GM12878 (cell line): ENCODE measurements around the gene ZNF688. TPM values are rescaled to one million over a fixed set of nuclear protein-coding genes. Genes with fewer than 3 reads are reported as not detected.

ENCODE experiments used
- ATAC-seq: fragments of 200-7000 bp; cut with Tn5 transposase; 3 replicates; pipeline ENCODE4 v1.9.1; 2020; ENCODE audit warnings: mild to moderate bottlenecking, moderate library complexity
- BruUV-seq: library from RNA; stranded (reverse); fragments of 400-500 nt; replicated peaks from 2 replicates; lab custom pipeline; 2021; lab: Mats Ljungman, UMichigan
- CTCF ChIA-PET: fragments of 300-600 bp; sonication (Branson Sonifier 250); formaldehyde crosslinking; extraction: SDS; loops from one replicate; lab custom pipeline; 2021; ENCODE audit warnings: inconsistent platforms; lab: Yijun Ruan, JAX
- POLR2A ChIA-PET: fragments of 350-600 bp; formaldehyde crosslinking; extraction: SDS; loops from one replicate; lab custom pipeline; 2021; ENCODE audit warnings: inconsistent platforms; lab: Charles Lee
- RAD21 ChIA-PET: fragments of 300-600 bp; sonication (Branson Sonifier 250); formaldehyde crosslinking; loops from one replicate; lab custom pipeline; 2023; ENCODE audit warnings: antibody characterized with exemption; ENCODE audit not compliant: unreplicated experiment; lab: Charles Lee
- SMC1A ChIA-PET: fragments of 300-600 bp; sonication (Branson Sonifier 250); formaldehyde crosslinking; loops from one replicate; lab custom pipeline; 2023; ENCODE audit not compliant: unreplicated experiment, uncharacterized antibody; lab: Charles Lee
- DNase-seq: peaks from one replicate; pipeline ENCODE4 v3.0.0-alpha.2; 2011; ENCODE audit warnings: low read depth, low spot score
- FAIRE-seq: peaks from 3 replicates; lab custom pipeline; 2011; peaks lifted over from hg19 to GRCh38; lab: Jason Lieb, UNC
- H2AFZ ChIP-seq: 2 replicates; pipeline ENCODE4 v1.6.0; 2011; ENCODE audit warnings: low read depth, low read length, control low read depth; ENCODE audit not compliant: control insufficient read depth
- H3K27ac ChIP-seq: 2 replicates; pipeline ENCODE4 v1.5.1; 2011; ENCODE audit warnings: control low read depth; ENCODE audit not compliant: control insufficient read depth, insufficient read depth
- H3K27me3 ChIP-seq, 2 experiments: replicated peaks in 1 of 2; 2 replicates each; pipeline versions ENCODE4 v1.6.0 to v1.6.1; 2011; ENCODE audit warnings: low read length in 1 of 2; ENCODE audit not compliant: control insufficient read depth in 2 of 2, insufficient read depth in 2 of 2
- H3K36me3 ChIP-seq, 2 experiments: 2 replicates each; pipeline ENCODE4 v1.5.1; 2011; ENCODE audit warnings: low read length in 1 of 2; ENCODE audit not compliant: control insufficient read depth in 2 of 2, insufficient read depth in 2 of 2
- H3K4me1 ChIP-seq: 2 replicates; pipeline ENCODE4 v1.6.1; 2011; ENCODE audit warnings: mild to moderate bottlenecking, low read length, moderate library complexity, mixed read lengths; ENCODE audit not compliant: control insufficient read depth, insufficient read depth
- H3K4me2 ChIP-seq: 2 replicates; pipeline ENCODE4 v1.6.0; 2011; ENCODE audit warnings: control low read depth; ENCODE audit not compliant: control insufficient read depth, insufficient read depth
- H3K4me3 ChIP-seq: fragments of 200-600 bp; sonication (generic); 2 replicates; pipeline ENCODE4 v1.5.1; 2016
- H3K79me2 ChIP-seq: 2 replicates; pipeline ENCODE4 v1.6.0; 2011; ENCODE audit warnings: low read length; ENCODE audit not compliant: control insufficient read depth, insufficient read depth
- H3K9ac ChIP-seq: 2 replicates; pipeline ENCODE4 v1.8.0; 2011; ENCODE audit warnings: low read length, control low read depth, mixed read lengths; ENCODE audit not compliant: control insufficient read depth, insufficient read depth
- H3K9me3 ChIP-seq: replicated peaks from 3 replicates; pipeline ENCODE4 v1.5.1; 2011; ENCODE audit warnings: mild to moderate bottlenecking, low read length; ENCODE audit not compliant: control insufficient read depth, insufficient read depth
- H4K20me1 ChIP-seq: 2 replicates; pipeline ENCODE4 v1.6.0; 2011; ENCODE audit not compliant: control insufficient read depth, insufficient read depth
- ATF3 ChIP-seq: IDR thresholded peaks from 2 replicates; pipeline ENCODE4 v1.6.1; 2011; ENCODE audit warnings: low read depth, mild to moderate bottlenecking, low read length, moderate library complexity, borderline replicate concordance; ENCODE audit errors: extremely low read depth
- DPF2 ChIP-seq: fragments of 450-650 bp; IDR thresholded peaks from 2 replicates; pipeline ENCODE4 v1.6.1; 2017; ENCODE audit warnings: mild to moderate bottlenecking
- KLF5 ChIP-seq: fragments of 450-650 bp; IDR thresholded peaks from 2 replicates; pipeline ENCODE4 v1.6.1; 2014; ENCODE audit warnings: mild to moderate bottlenecking; ENCODE audit not compliant: partially characterized antibody
- MLLT1 ChIP-seq: fragments of 450-650 bp; IDR thresholded peaks from 2 replicates; pipeline ENCODE4 v1.6.1; 2016; ENCODE audit warnings: mild to moderate bottlenecking
- NBN ChIP-seq: fragments of 450-650 bp; IDR thresholded peaks from 2 replicates; pipeline ENCODE4 v1.6.1; 2016
- POLR2AphosphoS5 ChIP-seq: IDR thresholded peaks from 2 replicates; pipeline ENCODE4 v1.6.1; 2011; ENCODE audit warnings: mild to moderate bottlenecking, low read length, inconsistent platforms
- SPI1 ChIP-seq: IDR thresholded peaks from 2 replicates; pipeline ENCODE4 v1.6.1; 2011; ENCODE audit warnings: low read depth, mild to moderate bottlenecking, low read length, moderate library complexity, borderline replicate concordance; ENCODE audit not compliant: insufficient read depth
- TAF1 ChIP-seq: IDR thresholded peaks from 2 replicates; pipeline ENCODE4 v1.6.1; 2011; ENCODE audit warnings: mild to moderate bottlenecking, low read depth, low read length, borderline replicate concordance
- WGBS: methylation state at CpG from one replicate; pipeline ENCODE4 v1.1.6; 2016; ENCODE audit warnings: low lambda C conversion rate; ENCODE audit not compliant: insufficient replicate concordance, insufficient coverage; ENCODE audit errors: missing lambda C conversion rate; 5-methylcytosine and 5-hydroxymethylcytosine counted together
- in situ Hi-C: fragments of 300-500 bp; cut with MboI; formaldehyde crosslinking; loops from 9 replicates; pipeline ENCODE4 v1.14.3; 2018; ENCODE audit warnings: mixed read lengths
- intact Hi-C: fragments of 100-400 bp; cut with micrococcal nuclease; formaldehyde crosslinking; loops from one replicate; pipeline ENCODE4 v1.14.2; 2022; ENCODE audit not compliant: unreplicated experiment
- polyA plus RNA-seq, 11 experiments: library from polyadenylated mRNA; depleted of rRNA in 4 of 11; unstranded in 6 of 11; stranded (reverse) in 5 of 11; fragments of >200 nt; fragmentation: Nextera tagmentation in 4 of 11; fragmentation: Illumina TruSeq in 1 of 11; extraction: Ambion mirVana in 4 of 11; extraction: Trizol in 1 of 11; gene quantifications; 1 replicate in 1 of 11; 2 replicates in 10 of 11; pipeline versions ENCODE4 v1.2.1 to v1.2.3, GENCODE V29; 2011 to 2016; ENCODE audit warnings: inconsistent platforms in 2 of 11, missing spikeins in 2 of 11, low read depth in 1 of 11
- total RNA-seq, 4 experiments: library from RNA; depleted of rRNA in 3 of 4; stranded (reverse); fragments of >200 nt in 3 of 4; fragmentation: Illumina TruSeq in 1 of 4; extraction: Trizol in 1 of 4; gene quantifications; 2 replicates each; pipeline versions ENCODE4 v1.2.1 to v1.2.3, GENCODE V29; 2013 to 2021

The ZNF688 gene
- total and polyA plus RNA-seq, 10 of the 15 experiments (the other 5 are each of a cell fraction or from before 2014, with no cell fraction given), result 0.14 to 17.4 (median 10.6) TPM

- no peak for TF ChIP-seq ATF3
- peak; percentile 79 for TF ChIP-seq NBN
Measured at GRCh38 chr16:30585400-30586191, 14.1 kb upstream of the ZNF688 start, which contains the start of gene ZNF785 (continued).

GRCh38 chr16:30585022-30585399 is 13.5 kb upstream of the ZNF688 start:
- in situ Hi-C loops, result no loop called here

More at GRCh38 chr16:30585022-30585399, 13.5 kb upstream of the ZNF688 start:
- ChIA-PET RAD21 (interaction anchor here (0.8 to 3.2 kb wide), 8 partner anchors 13 to 155 kb away, joined by 3 to 13 read pairs (median 4); partner anchors contain the start of genes DCTPP1, ZNF747 and ZNF764), POLR2A (interaction anchor here (0.6 to 3.6 kb wide), 9 partner anchors 10 to 203 kb away, joined by 3 to 16 read pairs (median 5); partner anchors contain the start of genes DCTPP1, SEPTIN1 and ZNF747), SMC1A (interaction anchor here (1.0 to 4.3 kb wide), 6 partner anchors 13 to 155 kb away, joined by 4 to 17 read pairs (median 7); partner anchors contain the start of genes DCTPP1, ZNF688 and ZNF747), CTCF (interaction anchor here (0.9 to 5.1 kb wide), 11 partner anchors 11 to 155 kb away, joined by 3 to 29 read pairs (median 5); partner anchors contain the start of genes DCTPP1, ZNF688, ZNF689 and ZNF747)
- WGBS, result under 1% methylated on average over 20 of the region's 23 CpGs
- H3K27ac ChIP-seq, result peak overlapping the region; percentile 89
- H3K9ac ChIP-seq, result peak overlapping the region; percentile 96
- H3K27me3 ChIP-seq, result no peaks in the 10 kb centered on the region
- peak overlapping the region; percentile 81 for H3K4me2 ChIP-seq
- H2AFZ ChIP-seq, result peak overlapping the region; percentile 89
- no peaks in the 10 kb centered on the region for H4K20me1 ChIP-seq
- peaks cover 0 to 3% of the 10 kb centered on the region in 2 experiments; a peak in 3 of 4 replicates for H3K36me3 ChIP-seq
- intact Hi-C loops, result loop anchor here (2.0 kb wide), 1 partner anchor 50 kb away; the partner anchor contains the start of gene ZNF747
- no peak for FAIRE-seq
- peak; percentile 65 for ATAC-seq
- peak overlapping the region; percentile 98 for H3K4me3 ChIP-seq
- H3K9me3 ChIP-seq, result no peaks in the 10 kb centered on the region
- TF ChIP-seq TAF1 (peak; percentile 39; the same call in 1 of the 2 replicates), DPF2 (0 out of 2 replicates have a peak, but pooled peaks have one; percentile 47), MLLT1 (no peak), POLR2AphosphoS5 (peak; percentile 36; the same call in 1 of the 2 replicates), KLF5 (no peak), SPI1 (0 out of 2 replicates have a peak, but pooled peaks have one; percentile 19)
- no peak for DNase-seq
- H3K79me2 ChIP-seq, result peaks cover 27% of the 10 kb centered on the region
- TSS peak; percentile 77 for BruUV-seq
- peaks cover 3% of the 10 kb centered on the region; the same call in 1 of the 2 replicates for H3K4me1 ChIP-seq
